Cardiac muscle cell (in vitro differentiated cells and primary cell): Measurements from ENCODE around the gene MYO9B. TPM values are rescaled to one million over a fixed set of nuclear protein-coding genes. Genes with fewer than 3 reads are reported as not detected.
"Not testable (repeated sequence)": the region's sequence is repeated elsewhere in the genome, so short reads cannot be mapped to it uniquely, and the experiment has no call there.

Experiments
- DNase-seq, 2 donors: peaks; one replicate each; pipeline versions ENCODE4 v3.0.0 to v3.0.0-alpha.2; 2010 to 2017; ENCODE audit warnings: low read depth in 1 of 2, low spot score in 1 of 2
- H3K27ac ChIP-seq: fragments of 200-600 bp; sonication (generic); 2 replicates; pipeline ENCODE4 v1.5.1; 2016
- H3K27me3 ChIP-seq: fragments of 200-600 bp; sonication (generic); 2 replicates; pipeline ENCODE4 v1.6.0; 2016; ENCODE audit warnings: control low read depth
- H3K36me3 ChIP-seq: fragments of 200-600 bp; sonication (generic); 2 replicates; pipeline ENCODE4 v1.5.1; 2016; ENCODE audit warnings: control low read depth
- H3K4me1 ChIP-seq: fragments of 200-600 bp; sonication (generic); 2 replicates; pipeline ENCODE4 v1.8.1; 2017; ENCODE audit warnings: low read depth, mild to moderate bottlenecking, mixed run types
- H3K4me3 ChIP-seq: fragments of 200-600 bp; sonication (generic); 2 replicates; pipeline ENCODE4 v1.5.1; 2016; ENCODE audit warnings: mild to moderate bottlenecking
- H3K9me3 ChIP-seq: fragments of 200-600 bp; sonication (generic); 2 replicates; pipeline ENCODE4 v1.5.1; 2017; ENCODE audit warnings: low read depth, mild to moderate bottlenecking, control low read depth
- polyA plus RNA-seq: library from polyadenylated mRNA; unstranded; fragments of >200 nt; fragmentation: Nextera tagmentation; extraction: Ambion mirVana; gene quantifications from 2 replicates; pipeline ENCODE4 v1.2.1, GENCODE V29; 2016
- total RNA-seq: library from RNA; depleted of rRNA; stranded (reverse); fragments of >200 nt; gene quantifications from 2 replicates; pipeline ENCODE4 v1.2.3, GENCODE V29; 2016
- TF ChIP-seq, protein P1 (sequence below): IDR thresholded peaks from 2 replicates; pipeline ENCODE4 v1.5.1; 2012; ENCODE audit warnings: low read depth, mild to moderate bottlenecking, low read length

The MYO9B gene
- total and polyA plus RNA-seq, 2 experiments from 2014 or later: 17.7 to 47.9 TPM

DNA sequence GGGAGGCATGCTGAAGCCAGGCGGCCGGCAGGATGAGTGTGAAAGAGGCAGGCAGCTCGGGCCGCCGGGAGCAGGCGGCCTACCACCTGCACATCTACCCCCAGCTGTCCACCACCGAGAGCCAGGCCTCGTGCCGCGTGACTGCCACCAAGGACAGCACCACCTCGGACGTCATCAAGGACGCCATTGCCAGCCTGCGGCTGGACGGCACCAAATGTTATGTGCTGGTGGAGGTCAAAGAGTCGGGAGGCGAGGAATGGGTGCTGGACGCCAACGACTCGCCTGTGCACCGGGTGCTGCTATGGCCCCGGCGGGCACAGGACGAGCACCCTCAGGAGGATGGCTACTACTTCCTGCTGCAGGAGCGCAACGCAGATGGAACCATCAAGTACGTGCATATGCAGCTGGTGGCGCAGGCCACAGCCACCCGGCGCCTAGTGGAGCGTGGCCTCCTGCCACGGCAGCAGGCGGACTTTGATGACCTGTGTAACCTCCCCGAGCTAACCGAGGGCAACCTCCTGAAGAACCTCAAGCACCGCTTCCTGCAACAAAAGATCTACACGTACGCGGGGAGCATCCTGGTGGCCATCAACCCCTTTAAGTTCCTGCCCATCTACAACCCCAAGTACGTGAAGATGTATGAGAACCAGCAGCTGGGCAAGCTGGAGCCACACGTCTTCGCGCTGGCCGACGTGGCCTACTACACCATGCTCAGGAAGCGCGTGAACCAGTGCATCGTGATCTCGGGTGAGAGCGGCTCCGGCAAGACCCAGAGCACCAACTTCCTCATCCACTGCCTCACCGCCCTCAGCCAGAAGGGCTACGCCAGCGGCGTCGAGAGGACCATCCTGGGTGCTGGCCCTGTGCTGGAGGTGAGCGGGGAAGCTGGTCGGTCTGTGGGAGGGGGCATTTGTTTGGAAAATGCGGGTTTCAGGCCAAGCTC is 26.4 kb downstream of the MYO9B start:
- Histone ChIP-seq H3K4me3 (no peak overlapping the region), H3K9me3 (no peaks in the 10 kb centered on the region), H3K4me1 (peaks cover 8% of the 10 kb centered on the region), H3K27me3 (no peaks in the 10 kb centered on the region), H3K27ac (no peak overlapping the region), H3K36me3 (no peaks in the 10 kb centered on the region)
- no peak for DNase-seq
- TF ChIP-seq, protein P1, sequence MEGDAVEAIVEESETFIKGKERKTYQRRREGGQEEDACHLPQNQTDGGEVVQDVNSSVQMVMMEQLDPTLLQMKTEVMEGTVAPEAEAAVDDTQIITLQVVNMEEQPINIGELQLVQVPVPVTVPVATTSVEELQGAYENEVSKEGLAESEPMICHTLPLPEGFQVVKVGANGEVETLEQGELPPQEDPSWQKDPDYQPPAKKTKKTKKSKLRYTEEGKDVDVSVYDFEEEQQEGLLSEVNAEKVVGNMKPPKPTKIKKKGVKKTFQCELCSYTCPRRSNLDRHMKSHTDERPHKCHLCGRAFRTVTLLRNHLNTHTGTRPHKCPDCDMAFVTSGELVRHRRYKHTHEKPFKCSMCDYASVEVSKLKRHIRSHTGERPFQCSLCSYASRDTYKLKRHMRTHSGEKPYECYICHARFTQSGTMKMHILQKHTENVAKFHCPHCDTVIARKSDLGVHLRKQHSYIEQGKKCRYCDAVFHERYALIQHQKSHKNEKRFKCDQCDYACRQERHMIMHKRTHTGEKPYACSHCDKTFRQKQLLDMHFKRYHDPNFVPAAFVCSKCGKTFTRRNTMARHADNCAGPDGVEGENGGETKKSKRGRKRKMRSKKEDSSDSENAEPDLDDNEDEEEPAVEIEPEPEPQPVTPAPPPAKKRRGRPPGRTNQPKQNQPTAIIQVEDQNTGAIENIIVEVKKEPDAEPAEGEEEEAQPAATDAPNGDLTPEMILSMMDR: no peak

DNA sequence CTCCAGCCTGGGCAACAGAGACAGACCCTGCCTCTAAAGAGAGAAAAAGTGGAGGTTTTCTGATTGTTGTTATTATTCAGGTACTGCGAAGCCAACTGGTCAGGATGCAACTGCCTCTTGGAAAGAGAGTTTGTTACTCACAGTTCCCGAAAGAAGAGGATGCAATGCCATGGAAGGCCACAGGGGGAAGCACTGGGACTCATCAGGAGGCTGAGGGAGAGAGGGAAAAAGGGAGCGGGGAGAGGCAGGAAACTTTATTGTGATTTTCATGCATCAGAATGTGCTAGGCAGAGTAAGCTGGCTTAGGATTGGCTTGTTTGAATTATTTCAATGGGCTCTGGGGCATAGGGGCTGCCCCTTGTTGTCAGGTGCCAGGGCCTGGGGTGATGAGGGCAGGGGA is 27.6 kb downstream of the MYO9B start:
- H3K27me3 ChIP-seq: no peaks in the 10 kb centered on the region
- H3K27ac ChIP-seq: no peak overlapping the region
- DNase-seq: peak in 1 of 2 donors; percentile 59
- H3K4me3 ChIP-seq: no peak overlapping the region
- TF ChIP-seq, protein P1: peak; percentile 67
- no peaks in the 10 kb centered on the region for H3K4me1 ChIP-seq
- no peaks in the 10 kb centered on the region for H3K36me3 ChIP-seq
- H3K9me3 ChIP-seq: no peaks in the 10 kb centered on the region

DNA sequence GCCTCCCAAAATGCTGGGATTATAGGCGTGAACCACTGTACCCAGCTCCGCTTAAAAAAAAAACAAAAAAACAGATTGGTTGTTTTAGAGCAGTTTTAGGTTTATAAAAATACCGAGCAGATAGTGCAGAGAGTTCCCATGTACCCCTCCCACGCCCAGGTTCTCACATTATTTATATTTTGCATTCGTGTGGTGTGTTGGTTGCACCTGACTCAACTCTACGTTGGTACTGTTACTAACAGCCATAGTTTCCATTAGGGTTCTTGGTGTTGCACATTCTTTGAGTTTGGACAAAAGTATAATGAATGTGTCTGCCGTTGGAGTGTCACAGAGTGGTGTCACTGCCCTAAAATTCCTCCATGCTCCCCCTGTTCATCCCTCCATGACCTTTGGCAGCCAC is 29.1 kb downstream of the MYO9B start:
- TF ChIP-seq, protein P1: no peak
- Histone ChIP-seq H3K27me3 (no peaks in the 10 kb centered on the region), H3K9me3 (no peaks in the 10 kb centered on the region), H3K4me3 (no peak overlapping the region), H3K4me1 (no peaks in the 10 kb centered on the region), H3K27ac (no peak overlapping the region), H3K36me3 (no peaks in the 10 kb centered on the region)
- DNase-seq: no peak

DNA sequence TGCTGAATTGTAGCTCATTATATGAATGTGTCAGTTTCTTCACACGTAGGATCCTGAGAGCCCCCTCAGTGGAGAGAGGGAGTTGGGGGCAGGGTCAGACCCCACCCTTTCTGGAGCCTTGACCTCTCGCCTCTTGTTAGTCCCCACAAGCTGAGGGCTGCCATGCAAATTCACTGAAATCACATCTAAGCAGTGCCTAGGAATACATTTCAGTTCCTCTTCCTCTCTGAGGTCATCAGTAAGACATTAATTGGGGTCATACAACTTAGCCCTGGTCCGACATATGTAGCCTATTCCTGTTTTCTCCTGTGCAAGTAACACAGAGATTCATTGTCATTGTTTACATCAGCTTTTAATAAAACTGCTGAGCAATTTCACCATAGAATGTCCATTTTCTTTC is 30.0 kb downstream of the MYO9B start:
- no peak for DNase-seq
- no peaks in the 10 kb centered on the region for H3K9me3 ChIP-seq
- TF ChIP-seq, protein P1: no peak
- H3K4me1 ChIP-seq: no peaks in the 10 kb centered on the region
- H3K4me3 ChIP-seq: no peak overlapping the region
- no peak overlapping the region for H3K27ac ChIP-seq
- no peaks in the 10 kb centered on the region for H3K27me3 ChIP-seq
- H3K36me3 ChIP-seq: no peaks in the 10 kb centered on the region

DNA sequence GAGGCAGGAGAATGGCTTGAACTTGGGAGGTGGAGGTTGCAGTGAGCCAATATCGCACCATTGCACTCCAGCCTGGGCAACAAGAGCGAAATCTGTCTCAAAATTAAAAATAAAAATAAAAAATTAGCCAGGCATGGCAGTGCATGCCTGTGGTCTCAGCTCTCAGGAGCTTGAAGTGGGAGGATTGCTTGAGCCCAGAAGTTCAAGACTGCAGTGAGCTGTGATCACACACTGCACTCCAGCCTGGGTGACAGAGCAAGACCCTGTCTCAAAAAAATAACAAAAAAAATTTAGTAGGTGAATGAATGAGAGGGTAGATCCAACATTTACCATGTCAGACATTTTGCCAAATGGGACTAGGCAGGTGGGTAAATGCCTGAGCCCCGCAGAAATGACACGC is 31.4 kb downstream of the MYO9B start:
- H3K27ac ChIP-seq, H3K36me3 ChIP-seq, H3K9me3 ChIP-seq, H3K4me1 ChIP-seq, DNase-seq, H3K27me3 ChIP-seq, H3K4me3 ChIP-seq: not testable (repeated sequence)
